HG02610 (cell line): Measurements from ENCODE around the gene MSI2.

Experiments
- ATAC-seq: cut with Tn5 transposase; IDR thresholded peaks from one replicate; pipeline ENCODE4 v1.9.1; 2021; ENCODE audit warnings: mild to moderate bottlenecking, moderate library complexity; ENCODE audit not compliant: unreplicated experiment

Gene MSI2

GRCh38 chr17:57363580-57363979 is 107.3 kb downstream of the MSI2 start:
- ATAC-seq: no peak

DNA sequence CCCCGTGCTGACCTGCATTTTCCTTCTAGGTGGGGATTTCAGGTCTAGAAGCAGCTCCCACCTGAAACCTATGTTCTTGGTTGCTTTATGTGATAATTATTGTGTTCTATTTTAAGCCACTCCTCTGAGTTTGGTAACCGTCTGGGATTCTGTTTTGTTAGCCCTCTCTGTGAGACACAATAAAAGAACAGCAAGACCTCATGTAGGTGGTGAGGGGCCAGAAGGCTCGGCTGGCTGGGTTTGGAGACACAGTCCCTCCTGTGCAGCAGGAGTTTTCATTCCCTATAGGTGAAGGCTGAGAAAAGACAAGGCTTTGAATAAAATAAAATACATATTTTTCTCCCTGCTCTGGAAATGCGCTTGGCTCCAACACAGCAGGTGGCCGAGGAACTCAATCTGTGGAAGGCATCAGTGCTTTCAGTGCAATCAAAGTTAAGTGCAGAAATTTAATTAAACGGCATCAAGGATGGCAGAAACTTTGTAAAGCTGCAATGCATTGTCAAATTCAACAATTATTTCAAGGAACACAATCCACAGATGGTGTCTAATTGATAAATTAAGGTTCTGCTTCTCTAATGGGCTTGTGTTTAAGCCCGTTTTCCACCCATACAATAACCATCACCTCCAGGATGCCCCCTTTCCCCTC is 107.8 kb downstream of the MSI2 start:
- no peak for ATAC-seq

- ATAC-seq: no peak
Observed at GRCh38 chr17:57365420-57365819, 109.1 kb downstream of the MSI2 start.

DNA sequence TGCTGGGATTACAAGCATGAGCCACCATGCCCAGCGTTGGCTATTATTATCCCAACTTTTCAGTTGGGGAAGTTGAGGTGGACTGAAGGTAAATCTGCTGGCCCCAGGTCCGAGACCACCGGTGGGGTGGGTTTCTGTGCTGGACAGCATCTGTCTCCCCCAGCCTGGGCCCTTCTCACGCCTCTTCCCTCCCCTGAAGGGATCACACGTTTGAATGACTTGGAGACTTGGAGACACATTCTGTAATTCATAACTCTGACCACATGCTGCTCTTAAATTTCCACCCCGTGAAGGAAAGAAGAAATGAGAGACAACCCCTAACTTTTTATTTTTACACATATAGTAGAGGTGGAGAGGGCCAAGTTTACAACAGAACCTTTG is 109.8 kb downstream of the MSI2 start:
- ATAC-seq: no peak

- no peak for ATAC-seq
Observed at GRCh38 chr17:57366558-57367351, 110.4 kb downstream of the MSI2 start.

GRCh38 chr17:57368637-57369336 is 112.5 kb downstream of the MSI2 start:
- peak; percentile 47 for ATAC-seq

DNA sequence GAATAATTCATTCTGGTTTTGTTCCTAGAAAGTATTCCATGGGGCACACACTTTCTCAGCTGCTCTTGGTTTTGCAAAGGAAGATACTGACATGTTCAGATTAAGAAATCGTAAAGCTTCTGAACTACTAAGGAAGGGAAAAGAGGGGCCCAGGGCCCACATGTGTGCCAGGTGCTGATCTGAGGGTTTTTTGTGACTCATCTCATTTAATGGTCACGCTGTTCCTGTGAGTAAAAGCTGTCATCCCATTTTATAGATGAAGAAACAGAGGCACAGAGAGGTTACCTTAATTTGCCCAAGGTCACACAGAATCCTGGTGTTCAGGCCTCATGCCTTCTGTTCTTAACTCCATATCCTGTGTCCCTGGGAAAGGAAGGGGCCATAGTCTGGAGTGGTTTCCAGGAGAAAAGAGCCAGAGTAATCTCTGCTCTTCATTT is 113.2 kb downstream of the MSI2 start:
- ATAC-seq: no peak

- peak; percentile 41 for ATAC-seq
Observed at GRCh38 chr17:57370037-57370581, 113.8 kb downstream of the MSI2 start.

GRCh38 chr17:57370619-57371018 is 114.3 kb downstream of the MSI2 start:
- no peak for ATAC-seq

DNA sequence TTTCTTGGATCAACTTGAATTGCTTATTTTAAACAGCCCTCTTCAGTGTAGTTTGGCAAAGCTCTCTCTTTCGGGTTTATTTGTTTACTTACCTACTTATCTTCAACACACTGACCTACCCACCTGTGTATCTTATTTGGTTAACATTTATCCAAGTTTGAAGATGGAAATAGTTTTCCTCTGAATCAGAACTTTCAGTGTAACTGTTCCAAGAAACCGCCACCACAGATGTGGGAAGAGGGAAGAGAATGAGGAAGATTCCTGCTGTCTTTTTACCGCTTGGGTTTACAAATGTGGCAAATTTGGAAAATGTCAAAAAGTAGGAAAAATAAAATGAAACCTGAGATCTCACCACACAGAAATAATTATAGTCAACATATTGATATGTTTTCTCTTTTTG is 115.8 kb downstream of the MSI2 start:
- no peak for ATAC-seq

- ATAC-seq: no peak
Observed at GRCh38 chr17:57373048-57373447, 116.7 kb downstream of the MSI2 start.

DNA sequence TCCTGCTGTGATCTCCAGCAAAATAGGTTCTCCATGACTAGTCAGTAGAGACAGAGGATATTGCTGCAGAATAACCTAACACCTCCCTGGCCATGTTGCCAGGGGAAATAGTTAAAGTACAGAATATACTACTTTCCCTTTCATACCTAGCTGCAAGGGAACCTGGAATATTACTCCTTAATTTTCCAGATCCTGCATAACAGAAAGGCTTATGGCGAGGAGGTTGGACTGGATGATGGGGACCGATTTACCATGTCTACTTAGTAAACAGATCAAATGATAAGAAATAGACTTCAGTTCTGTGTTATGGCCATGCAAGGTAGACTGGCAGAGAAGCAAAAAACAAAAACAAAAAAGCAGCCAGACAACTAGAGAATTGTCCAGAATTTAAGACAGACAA is 117.4 kb downstream of the MSI2 start:
- ATAC-seq: no peak

GRCh38 chr17:57375040-57375769 is 118.9 kb downstream of the MSI2 start:
- no peak for ATAC-seq

- no peak for ATAC-seq
Observed at GRCh38 chr17:57375770-57376225, 119.5 kb downstream of the MSI2 start.

DNA sequence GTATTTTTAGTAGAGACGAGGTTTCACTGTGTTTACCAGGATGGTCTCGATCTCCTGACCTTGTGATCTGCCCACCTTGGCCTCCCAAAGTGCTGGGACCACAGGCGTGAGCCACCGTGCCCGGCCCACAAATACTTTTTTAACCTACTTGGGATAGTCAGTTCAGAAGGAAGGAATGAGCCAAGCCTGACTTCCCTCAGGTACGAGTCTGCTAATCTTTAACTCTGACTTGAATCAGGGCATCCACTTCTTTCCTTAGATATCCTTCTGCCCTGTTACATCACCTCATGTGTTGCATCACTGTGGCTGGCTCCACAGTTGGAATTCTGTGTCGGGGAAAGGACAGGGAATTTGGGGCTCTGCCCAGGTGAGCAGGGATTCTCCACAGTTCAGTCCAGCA is 120.8 kb downstream of the MSI2 start:
- ATAC-seq: no peak

DNA sequence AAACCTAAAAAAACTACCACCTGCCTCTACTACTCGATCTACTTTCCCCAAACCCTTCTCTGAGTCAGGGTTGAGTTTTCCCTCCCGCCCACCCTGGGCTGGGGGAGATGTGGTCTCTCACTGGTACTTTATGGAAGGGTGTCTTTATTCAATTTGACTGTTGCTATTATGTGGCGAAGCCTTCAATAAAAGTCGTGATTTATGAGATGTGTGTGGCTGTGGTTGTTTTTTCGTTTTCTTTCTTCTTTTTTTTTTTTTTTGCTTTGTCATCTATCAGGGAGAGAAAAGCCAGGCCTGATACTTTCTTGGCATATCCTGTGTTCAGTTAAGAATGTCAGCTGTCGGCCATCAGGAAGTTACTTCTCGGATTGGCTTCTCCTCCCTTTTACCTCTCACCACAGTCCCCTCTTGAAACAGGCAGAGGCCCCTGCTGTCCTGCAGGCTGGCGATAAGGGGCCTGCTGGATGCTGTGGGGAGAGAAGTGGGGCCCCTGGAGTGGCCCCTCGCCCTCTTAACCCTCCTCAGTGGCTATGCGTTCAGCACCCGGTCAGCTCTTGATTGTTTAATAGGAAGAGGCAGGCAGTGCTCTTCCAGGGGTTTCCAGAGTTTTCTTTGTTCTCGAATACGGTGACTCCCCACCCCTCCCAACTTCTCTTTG is 123.0 kb downstream of the MSI2 start:
- ATAC-seq: no peak

DNA sequence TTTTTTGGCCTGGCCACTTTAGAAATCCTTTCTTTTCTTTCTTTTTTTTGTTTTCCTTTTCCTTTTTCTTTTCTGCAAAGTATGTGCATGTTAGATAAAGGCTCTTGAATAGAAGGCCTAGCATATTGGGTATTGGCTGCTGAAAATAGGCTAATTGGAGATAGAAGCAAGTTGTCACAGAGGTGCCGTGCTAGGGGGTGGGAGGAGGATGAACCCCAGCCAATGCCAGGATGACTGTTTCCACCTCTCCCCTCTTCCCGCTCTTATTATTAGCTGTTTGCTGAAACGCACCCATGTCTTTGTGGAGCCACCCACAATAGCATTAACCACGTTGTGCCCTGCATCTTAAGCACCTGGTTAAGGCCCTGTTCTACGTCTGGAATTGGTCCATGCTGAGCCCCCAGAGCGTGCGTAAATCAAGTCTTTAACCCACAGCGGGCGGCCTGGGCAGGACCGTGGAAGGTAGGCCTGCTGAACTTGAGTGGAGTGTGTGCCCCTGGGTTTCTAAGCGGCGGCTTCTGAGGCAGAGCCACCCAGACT is 123.6 kb downstream of the MSI2 start:
- ATAC-seq: no peak

- no peak for ATAC-seq
Observed at GRCh38 chr17:57381498-57381897, 125.2 kb downstream of the MSI2 start.

- ATAC-seq: no peak
Observed at GRCh38 chr17:57384219-57384618, 127.9 kb downstream of the MSI2 start.

DNA sequence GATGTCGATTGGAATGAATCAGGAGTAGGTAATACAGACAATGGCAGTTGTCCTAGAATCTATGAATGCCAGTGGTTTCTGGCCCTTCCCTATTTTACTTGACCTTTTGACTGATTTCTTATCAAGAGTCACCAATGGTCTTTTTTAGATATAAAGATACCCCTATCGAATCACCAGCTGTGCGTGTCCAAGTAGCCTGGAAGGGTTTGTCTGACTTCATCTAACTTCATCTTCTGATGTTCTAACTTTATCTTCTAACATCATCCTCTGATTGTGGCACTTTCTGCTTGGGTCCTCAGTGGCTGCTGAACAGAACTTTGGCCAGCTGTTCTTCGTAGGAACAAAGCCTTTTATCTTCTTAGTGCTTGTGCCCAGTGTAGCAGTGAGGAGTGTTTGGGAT is 129.7 kb downstream of the MSI2 start:
- ATAC-seq: no peak
